ENCODE data around the gene LRRC4. TPM values are rescaled to one million over a fixed set of nuclear protein-coding genes. Genes with fewer than 3 reads are reported as not detected.

The LRRC4 gene
- total RNA-seq, 1 experiment from 2014 or later, result 10.4 TPM

GRCh38 chr7:127988751-127989150 lies 42.5 kb downstream of the LRRC4 start:
- Histone ChIP-seq H3K18ac (ENCODE audit: insufficient read length, low read depth, low read length) (no peak overlapping the region), H3T11ph (ENCODE audit: low read length) (no peak overlapping the region), H4K20me1 (ENCODE audit: control insufficient read depth, insufficient read depth, insufficient read length) (no peaks in the 10 kb centered on the region), H3K79me2 (ENCODE audit: insufficient read depth, low read length) (no peaks in the 10 kb centered on the region), H3K14ac (ENCODE audit: insufficient read depth, low read length) (no peak overlapping the region), H3K27ac (ENCODE audit: insufficient read length, low read depth, low read length) (no peak overlapping the region), H2BK15ac (ENCODE audit: low read depth, low read length) (no peak overlapping the region), H3K23ac (ENCODE audit: insufficient read length, low read depth, low read length) (no peak overlapping the region), H4K8ac (replicated peaks; ENCODE audit: insufficient read length, low read depth, low read length) (no peak overlapping the region), H2BK20ac (ENCODE audit: low read depth, low read length, poor library complexity, severe bottlenecking) (no peak overlapping the region), H3K27me3 (ENCODE audit: insufficient read depth, low read length) (no peaks in the 10 kb centered on the region), H3K79me1 (ENCODE audit: insufficient read depth, low read depth, low read length, poor library complexity, severe bottlenecking) (no peaks in the 10 kb centered on the region), H3K4ac (ENCODE audit: low read depth, low read length) (no peak overlapping the region), H2BK12ac (ENCODE audit: insufficient read length, low read depth, low read length) (no peak overlapping the region), H3K9ac (ENCODE audit: extremely low read depth, insufficient read length, low read length) (no peak overlapping the region), H4K5ac (ENCODE audit: insufficient read length, low read depth, low read length) (no peak overlapping the region), H3K23me2 (ENCODE audit: insufficient read length, low read depth, low read length, poor library complexity, severe bottlenecking) (no peaks in the 10 kb centered on the region), H2AK5ac (ENCODE audit: insufficient read length, low read length) (no peak overlapping the region), H2AFZ (ENCODE audit: low read length) (no peak overlapping the region), H3K4me2 (ENCODE audit: insufficient read depth, insufficient read length, low read length) (no peak overlapping the region), H4K91ac (ENCODE audit: insufficient read length, low read depth, low read length) (no peak overlapping the region), H3K4me1 (ENCODE audit: insufficient read depth, low read length) (peaks cover 6% of the 10 kb centered on the region; the same call in 1 of the 2 replicates), H3K56ac (ENCODE audit: insufficient read length, low read depth, low read length) (no peak overlapping the region), H2BK5ac (ENCODE audit: insufficient read length, low read length) (no peak overlapping the region), H2BK120ac (ENCODE audit: low read depth, low read length, poor library complexity, severe bottlenecking) (no peak overlapping the region), H3K9me3 (ENCODE audit: control insufficient read depth, low read depth, low read length) (no peaks in the 10 kb centered on the region)
- WGBS (ENCODE audit: extremely low coverage, insufficient read length, low lambda C conversion rate), result no CpG with 5 or more reads among the region's 1 CpG
- peak overlapping the region in 1 of 3 experiments; percentile 85; a peak in 2 of 7 replicates for H3K27ac Mint-ChIP-seq
- H3K36me3 Mint-ChIP-seq (ENCODE audit: insufficient read depth in 1 of 3, low read depth in 3 of 3), result peaks cover 9 to 26% (median 17%) of the 10 kb centered on the region in 3 experiments
- no peak for DNase-seq
- no peaks in the 10 kb centered on the region for H3K27me3 Mint-ChIP-seq (ENCODE audit: low read depth)
- no peak overlapping the region for H3K4me3 Mint-ChIP-seq
- peaks cover 29 to 31% of the 10 kb centered on the region in 2 experiments for H3K4me1 Mint-ChIP-seq
- TF ChIP-seq CTCF (conservative IDR thresholded peaks at IDR 0.05), result no peak
- H3K9me3 Mint-ChIP-seq, result no peaks in the 10 kb centered on the region
